Right forelimb (tissue), 1 donor: Measurements from ENCODE around the gene INA.
"Not testable (repeated sequence)": the region's sequence is repeated elsewhere in the genome, so short reads cannot be mapped to it uniquely, and the experiment has no call there.

ENCODE experiments used
- DNase-seq: peaks from one replicate; pipeline ENCODE4 v3.0.0-alpha.2; 2018

INA gene

DNA sequence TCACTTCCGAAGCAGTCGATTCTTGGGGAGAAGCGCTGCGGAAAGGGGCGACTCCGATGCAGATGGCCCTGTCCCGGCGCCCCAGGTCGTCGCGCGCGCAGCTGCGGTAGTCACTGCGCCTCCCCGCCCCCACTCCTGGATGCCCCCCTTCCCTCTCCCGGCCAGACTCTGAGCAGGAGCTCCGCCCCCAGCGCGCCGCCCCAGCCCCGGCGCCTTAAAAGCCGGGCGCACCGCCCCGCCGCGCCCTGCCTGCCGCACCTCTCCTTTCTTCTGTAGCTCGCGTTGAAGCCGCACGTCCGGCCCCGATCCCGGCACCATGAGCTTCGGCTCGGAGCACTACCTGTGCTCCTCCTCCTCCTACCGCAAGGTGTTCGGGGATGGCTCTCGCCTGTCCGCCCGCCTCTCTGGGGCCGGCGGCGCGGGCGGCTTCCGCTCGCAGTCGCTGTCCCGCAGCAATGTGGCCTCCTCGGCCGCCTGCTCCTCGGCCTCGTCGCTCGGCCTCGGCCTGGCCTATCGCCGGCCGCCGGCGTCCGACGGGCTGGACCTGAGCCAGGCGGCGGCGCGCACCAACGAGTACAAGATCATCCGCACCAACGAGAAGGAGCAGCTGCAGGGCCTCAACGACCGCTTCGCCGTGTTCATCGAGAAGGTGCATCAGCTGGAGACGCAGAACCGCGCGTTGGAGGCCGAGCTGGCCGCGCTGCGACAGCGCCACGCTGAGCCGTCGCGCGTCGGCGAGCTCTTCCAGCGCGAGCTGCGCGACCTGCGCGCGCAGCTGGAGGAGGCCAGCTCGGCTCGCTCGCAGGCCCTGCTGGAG lies at the start of gene INA:
TSS of gene INA (plus strand) at position 243 of the 817 bp plus-strand sequence. CDS start at position 317, 74 bp downstream.
- DNase-seq = peak; percentile 42

- DNase-seq = no peak
Observed at GRCh38 chr10:103227416-103227815, 49.5 kb upstream of the INA start.

DNA sequence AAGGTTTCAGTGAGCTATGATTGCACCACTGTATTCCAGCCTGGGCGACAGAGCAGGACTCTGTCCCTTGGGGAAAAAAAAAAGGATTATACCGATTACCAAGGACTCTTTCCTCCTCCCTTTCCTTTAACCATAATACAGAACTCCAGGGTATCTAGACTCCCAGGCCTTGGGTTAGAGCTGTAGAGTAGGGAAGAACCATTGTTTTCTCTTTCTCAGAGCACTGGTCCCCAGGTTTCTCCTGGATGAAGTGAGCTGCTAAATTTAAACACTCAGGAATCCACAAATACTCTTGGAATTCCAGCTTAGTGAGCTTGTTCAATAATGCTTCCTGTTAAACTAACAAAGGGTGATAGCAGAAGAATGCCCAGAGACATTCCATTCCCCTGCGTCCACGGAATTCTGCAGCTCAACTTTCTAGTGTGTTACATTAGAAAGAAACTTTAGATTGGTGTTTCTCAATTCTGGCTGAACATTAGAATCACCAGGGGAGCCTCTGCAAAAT lies 45.8 kb upstream of the INA start:
- no peak for DNase-seq

DNA sequence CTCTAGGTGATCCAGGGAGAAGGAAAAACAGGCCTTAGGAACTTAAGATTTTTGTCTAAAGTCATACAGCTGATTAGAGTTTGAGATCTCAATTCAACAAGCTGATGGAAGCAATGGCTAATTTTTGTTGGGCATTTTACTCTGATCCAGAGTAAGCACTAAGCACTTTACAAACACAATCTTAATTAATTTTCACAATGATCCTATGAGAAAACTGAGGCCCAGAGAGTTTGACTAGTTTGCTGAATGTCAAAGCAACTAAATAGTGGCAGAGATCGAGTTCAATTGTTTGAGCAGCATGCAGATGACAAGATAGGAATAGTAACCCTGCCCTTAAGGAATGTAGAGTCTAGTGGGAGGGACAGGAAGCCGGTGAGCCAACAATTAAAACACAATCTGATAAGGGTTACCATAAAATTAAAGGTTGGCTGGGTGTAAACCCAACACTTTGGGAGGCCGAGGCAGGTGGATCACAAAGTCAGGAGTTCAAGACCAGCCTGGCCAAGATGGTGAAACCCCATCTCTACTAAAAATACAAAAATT lies 44.7 kb upstream of the INA start:
- no peak for DNase-seq

DNA sequence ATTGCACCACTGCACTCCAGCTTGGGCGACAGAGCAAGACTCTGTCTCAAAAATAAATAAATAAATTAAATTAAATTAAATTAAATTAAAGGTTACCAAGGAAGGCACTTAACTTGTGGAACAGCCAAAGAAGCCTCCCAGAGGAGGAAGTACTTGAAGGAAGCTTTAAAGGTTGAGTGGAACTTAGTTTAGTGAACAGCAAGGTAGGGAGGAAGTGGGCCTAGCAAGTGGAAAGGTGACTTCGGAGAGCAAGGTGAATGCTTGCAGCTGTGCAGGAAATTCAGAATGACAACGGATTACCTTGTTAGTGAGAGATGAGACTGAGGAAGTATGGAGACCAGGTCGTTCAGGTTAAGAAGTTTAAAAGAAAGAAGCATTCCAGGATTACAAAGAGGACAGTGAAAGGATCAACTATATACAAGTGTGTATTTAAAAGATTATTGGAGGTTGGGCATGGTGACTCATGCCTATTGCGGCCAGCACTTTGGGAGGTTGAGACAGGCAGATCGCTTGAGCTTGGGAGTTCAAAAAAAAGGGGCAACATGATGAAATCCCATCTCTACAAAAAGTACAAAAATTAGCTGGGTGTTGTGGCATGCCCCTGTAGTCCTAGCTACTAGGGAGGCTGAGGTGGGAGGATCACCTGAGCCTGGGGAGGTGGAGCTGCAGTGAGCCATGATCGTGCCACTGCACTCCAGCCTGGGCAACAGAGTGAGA lies 44.0 kb upstream of the INA start:
- no peak for DNase-seq

- DNase-seq = no peak
Observed at GRCh38 chr10:103235775-103236174, 41.2 kb upstream of the INA start.

GRCh38 chr10:103238506-103239252 lies 38.3 kb upstream of the INA start:
- no peak for DNase-seq

DNA sequence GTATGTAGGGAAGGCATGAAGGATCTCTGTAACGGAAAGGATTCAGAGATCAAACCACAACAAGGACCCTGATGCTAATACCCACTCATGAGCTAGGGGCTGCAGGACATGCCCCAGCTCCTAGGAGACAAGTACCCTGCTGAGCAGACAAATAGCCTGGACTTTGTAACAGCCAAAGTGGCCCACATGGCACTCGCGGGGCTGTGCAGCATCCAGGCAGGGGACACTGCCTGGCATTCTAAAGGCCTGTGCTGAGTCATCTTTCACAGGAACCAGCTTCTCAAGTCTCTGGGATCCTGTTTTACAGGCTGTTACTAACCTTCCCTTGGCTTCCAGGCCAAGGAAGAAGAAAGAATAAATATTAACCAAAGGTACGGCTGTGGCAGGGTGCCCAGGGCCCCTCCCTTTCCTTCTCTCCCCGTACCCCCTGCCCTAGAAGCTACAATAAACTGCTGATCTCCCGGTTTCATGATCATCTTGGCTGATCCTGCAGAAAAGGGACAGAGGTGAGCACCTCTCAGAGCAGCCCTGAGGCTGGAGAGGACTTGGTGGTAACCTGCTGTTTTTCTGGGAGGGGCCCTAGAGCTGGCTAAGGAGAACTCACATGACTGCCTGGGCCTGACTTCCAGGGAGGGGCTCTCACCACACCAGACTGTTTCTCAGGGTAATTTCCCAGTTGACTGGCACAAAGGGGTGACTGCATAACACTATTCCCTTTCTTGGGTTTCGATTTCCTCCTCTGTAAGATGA lies 35.5 kb upstream of the INA start:
- DNase-seq = no peak

- peak; percentile 69 for DNase-seq
Observed at GRCh38 chr10:103244666-103245271, 32.2 kb upstream of the INA start.

GRCh38 chr10:103245587-103245986 lies 31.4 kb upstream of the INA start, which contains the start of gene RPEL1:
Gene RPEL1 (plus strand): TSS chr10:103245887. CDS start chr10:103245997, 110 bp downstream.
- DNase-seq = not testable (repeated sequence)

DNA sequence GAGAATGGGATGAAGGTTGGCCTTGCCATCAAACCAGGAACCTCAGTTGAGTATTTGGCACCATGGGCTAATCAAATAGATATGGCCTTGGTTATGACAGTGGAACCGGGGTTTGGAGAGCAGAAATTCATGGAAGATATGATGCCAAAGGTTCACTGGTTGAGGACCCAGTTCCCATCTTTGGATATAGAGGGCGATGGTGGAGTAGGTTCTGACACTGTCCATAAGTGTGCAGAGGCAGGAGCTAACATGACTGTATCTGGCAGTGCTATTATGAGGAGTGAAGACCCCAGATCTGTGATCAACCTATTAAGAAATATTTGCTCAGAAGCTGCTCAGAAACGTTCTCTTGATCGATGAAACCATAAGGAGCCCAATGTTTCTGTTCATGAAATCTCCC lies 30.6 kb upstream of the INA start:
- no peak for DNase-seq

DNA sequence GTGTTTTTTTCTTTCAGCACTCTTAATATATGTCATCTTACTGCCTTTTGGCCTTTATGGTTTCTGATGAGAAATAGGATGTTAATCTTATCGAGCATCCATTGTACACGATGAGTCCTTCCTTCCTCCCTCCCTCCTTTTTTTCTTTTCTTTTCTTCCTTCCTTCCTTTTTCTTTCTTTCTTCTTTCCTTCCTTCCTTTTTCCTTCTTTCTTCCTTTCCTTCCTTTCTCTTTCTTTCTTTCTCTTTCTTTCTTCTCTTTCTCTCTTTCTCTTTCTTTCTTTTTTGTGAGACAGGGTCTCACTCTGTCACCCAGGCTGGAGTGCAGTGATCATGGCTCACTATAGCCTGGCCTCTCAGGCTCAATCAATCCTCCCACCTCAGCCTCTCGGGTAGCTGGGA lies 22.8 kb upstream of the INA start:
- no peak for DNase-seq

DNA sequence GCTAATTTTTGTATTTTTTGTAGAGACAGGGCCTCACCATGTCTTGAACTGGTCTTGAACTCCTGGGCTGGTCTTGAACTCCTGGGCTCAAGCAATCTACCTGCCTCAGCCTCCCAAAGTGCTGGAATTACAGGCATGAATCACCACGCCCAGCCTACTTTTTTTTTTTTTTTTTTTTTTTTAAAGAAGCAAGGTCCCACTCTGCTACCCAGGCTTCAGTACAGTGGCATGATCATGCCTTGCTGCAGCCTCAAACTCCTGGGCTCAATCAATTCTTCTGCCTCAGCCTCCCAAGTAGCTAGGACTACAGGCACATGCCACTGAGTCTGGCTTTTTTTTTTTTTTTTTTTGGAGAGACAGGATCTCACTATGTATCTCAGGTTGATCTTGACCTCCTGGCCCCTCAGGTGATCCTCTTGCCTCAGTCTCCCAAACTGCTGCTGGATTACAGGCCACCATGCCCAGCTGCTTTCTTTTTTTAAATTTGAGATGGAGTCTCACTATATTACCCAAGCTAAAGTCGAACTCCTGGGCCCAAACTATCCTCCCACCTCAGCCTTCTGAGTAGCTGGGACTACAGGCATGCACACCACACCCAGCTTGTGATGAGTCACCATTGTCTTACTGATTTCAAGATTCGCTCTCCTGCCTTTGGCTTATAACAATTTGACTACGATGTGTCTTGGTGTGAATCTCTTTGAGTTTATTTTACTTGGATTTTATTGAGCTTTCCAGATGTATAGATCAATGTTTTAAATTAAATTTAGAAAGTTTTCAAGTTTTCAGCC lies 22.2 kb upstream of the INA start:
- DNase-seq = no peak

DNA sequence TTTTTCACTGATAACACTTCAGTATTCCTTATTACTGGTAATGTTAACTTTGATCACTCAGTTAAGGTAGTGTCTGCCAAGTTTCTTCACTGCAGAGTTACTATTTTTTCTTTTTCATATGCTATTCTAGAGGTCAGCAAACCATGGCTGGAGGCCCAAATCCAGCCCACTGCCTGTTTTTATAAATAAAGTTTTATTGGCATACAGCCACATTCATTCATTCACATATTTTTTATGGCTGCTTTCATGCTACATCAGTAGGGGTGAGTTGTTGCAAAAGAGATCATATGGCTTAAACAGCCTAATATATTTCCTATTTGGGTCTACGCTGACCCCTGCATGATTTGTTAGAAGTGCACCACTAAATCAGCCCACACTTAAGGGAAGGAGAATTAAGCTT lies 20.3 kb upstream of the INA start:
- no peak for DNase-seq

- DNase-seq = no peak
Observed at GRCh38 chr10:103257812-103258211, 19.1 kb upstream of the INA start.

DNA sequence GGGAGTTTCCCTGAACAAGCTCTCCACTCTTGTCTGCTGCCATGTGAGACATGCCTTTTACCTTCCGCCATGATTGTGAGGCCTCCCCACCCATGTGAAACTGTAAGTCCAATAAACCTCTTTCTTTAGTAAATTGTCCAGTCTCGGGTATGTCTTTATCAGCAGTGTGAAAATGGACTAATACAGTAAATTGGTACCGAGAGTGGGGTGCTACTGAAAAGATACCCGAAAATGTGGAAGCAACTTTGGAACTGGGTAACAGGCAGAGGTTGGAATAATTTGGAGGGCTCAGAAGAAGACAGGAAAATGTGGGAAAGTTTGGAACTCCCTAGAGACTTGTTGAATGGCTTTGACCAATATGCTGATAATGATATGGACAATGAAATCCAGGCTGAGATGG lies 18.0 kb upstream of the INA start:
- not testable (repeated sequence) for DNase-seq

GRCh38 chr10:103259989-103260388 lies 16.9 kb upstream of the INA start:
- no peak for DNase-seq

DNA sequence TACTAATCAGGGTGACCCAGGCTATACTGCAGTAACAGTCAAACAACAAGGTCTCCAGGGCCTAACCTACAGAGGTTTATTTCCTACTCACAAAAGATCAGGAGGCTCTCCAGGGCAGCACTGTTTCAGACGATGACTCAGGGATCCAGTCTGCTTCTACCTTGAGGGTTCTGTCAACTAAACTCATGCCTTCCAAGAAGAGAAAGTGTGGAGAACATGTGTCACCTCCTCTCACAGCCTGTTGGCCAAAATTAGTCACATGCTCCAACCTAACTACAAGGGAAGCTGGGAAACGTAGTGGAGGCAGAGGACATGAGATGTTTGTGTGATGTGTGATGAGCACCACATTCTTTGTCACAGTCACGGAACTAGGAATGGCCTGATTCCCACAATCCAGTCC lies 14.7 kb upstream of the INA start:
- DNase-seq = no peak

DNA sequence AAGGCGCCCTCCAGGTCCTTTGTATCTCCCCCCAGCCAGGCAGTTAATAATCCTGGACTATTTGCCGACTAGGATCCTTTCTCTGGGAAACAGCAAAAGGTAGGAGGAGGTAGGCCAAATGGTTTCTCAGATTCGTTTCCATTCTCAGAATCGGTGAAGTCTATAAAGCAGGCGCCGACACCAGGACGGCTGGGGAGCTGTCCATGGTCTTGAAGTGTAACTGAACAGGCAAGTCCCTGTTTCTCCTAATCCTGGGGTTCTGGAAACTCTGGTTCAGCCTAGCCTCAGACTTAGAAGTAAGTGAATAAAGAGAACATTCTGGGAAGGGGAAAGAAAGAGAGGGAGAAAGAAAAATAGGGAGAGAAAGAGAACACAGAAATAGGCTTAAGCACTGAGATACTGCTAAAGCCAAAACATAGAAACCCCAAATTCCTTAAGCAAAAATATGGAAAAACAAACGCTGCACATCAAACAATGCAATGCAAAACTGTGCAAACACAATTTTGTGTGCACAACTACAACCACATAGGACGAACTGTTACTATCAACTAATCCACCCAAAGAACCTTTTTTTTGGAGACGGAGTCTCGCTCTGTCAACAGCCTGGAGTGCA lies 11.1 kb upstream of the INA start:
- peak; percentile 80 for DNase-seq

DNA sequence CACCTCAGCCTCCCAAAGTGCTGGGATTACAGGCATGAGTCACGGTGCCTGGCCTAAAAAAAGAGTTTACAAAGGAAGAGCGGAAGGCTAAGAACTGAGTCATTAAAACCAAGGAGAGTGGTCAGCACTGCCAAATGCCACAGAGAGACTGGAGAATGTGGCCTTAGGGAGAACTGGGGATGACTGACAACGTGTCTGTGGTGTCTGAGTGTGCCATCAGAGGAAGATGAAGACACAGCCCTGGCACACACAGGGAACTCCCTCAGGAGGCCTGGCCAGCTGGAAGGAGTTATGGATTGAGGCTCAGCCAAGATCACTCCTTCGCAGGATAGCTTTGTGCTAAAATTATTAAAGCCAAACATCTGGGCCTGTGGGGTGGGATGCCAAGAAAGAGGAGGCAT lies 3.9 kb upstream of the INA start:
- DNase-seq = peak; percentile 44
